Ishikawa (cell line): ENCODE measurements around the gene DARS1.

Experiments
- CEBPB ChIP-seq: IDR thresholded peaks from 2 replicates; pipeline ENCODE4 v1.6.1; 2012
- CREB1 ChIP-seq: IDR thresholded peaks from 2 replicates; pipeline ENCODE4 v1.6.1; 2012; ENCODE audit warnings: low read depth
- EGR1 ChIP-seq: IDR thresholded peaks from 2 replicates; pipeline ENCODE4 v1.6.1; 2012
- EP300 ChIP-seq: IDR thresholded peaks from 2 replicates; pipeline ENCODE4 v1.6.1; 2012; ENCODE audit warnings: borderline replicate concordance
- FOXM1 ChIP-seq: IDR thresholded peaks from 2 replicates; pipeline ENCODE4 v1.6.1; 2012; ENCODE audit warnings: low read depth, borderline replicate concordance
- MAX ChIP-seq: IDR thresholded peaks from 2 replicates; pipeline ENCODE4 v1.6.1; 2012
- RAD21 ChIP-seq: IDR thresholded peaks from 2 replicates; pipeline ENCODE4 v1.6.1; 2012; ENCODE audit warnings: low read depth
- TAF1 ChIP-seq: IDR thresholded peaks from 2 replicates; pipeline ENCODE4 v1.6.1; 2012; ENCODE audit warnings: low read depth, mild to moderate bottlenecking
- TEAD4 ChIP-seq: IDR thresholded peaks from 2 replicates; pipeline ENCODE4 v1.6.1; 2012
- USF1 ChIP-seq: IDR thresholded peaks from 2 replicates; pipeline ENCODE4 v1.6.1; 2012
- TF ChIP-seq, protein P1 (sequence below): IDR thresholded peaks from 2 replicates; pipeline ENCODE4 v1.6.1; 2012; ENCODE audit warnings: low read depth, mild to moderate bottlenecking

DNA sequence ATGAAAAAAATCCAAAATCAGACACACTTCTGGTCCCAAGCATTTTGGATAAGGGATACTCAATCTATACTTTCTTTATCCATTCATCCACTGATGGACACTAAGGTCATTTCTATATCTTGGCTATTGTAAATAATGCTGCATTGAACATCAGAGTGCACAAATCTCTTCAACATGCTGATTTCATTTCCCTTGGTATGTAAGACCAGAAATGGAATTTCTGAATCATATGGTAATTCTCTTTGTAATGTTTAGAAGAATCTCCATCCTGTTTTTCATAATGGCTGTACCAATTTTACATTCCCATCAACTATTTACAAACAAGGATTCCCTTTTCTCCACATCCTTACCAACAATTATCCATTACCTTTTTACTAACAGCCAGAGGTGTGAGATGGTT, 75.5 kb downstream of the DARS1 start:
- TF ChIP-seq EP300 = no peak
- TF ChIP-seq MAX = no peak
- no peak for TF ChIP-seq TAF1
- TF ChIP-seq CEBPB = no peak
- no peak for TF ChIP-seq EGR1
- TF ChIP-seq FOXM1 = no peak
- TF ChIP-seq USF1 = no peak
- TF ChIP-seq, protein P1, sequence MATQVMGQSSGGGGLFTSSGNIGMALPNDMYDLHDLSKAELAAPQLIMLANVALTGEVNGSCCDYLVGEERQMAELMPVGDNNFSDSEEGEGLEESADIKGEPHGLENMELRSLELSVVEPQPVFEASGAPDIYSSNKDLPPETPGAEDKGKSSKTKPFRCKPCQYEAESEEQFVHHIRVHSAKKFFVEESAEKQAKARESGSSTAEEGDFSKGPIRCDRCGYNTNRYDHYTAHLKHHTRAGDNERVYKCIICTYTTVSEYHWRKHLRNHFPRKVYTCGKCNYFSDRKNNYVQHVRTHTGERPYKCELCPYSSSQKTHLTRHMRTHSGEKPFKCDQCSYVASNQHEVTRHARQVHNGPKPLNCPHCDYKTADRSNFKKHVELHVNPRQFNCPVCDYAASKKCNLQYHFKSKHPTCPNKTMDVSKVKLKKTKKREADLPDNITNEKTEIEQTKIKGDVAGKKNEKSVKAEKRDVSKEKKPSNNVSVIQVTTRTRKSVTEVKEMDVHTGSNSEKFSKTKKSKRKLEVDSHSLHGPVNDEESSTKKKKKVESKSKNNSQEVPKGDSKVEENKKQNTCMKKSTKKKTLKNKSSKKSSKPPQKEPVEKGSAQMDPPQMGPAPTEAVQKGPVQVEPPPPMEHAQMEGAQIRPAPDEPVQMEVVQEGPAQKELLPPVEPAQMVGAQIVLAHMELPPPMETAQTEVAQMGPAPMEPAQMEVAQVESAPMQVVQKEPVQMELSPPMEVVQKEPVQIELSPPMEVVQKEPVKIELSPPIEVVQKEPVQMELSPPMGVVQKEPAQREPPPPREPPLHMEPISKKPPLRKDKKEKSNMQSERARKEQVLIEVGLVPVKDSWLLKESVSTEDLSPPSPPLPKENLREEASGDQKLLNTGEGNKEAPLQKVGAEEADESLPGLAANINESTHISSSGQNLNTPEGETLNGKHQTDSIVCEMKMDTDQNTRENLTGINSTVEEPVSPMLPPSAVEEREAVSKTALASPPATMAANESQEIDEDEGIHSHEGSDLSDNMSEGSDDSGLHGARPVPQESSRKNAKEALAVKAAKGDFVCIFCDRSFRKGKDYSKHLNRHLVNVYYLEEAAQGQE = no peak
- no peak for TF ChIP-seq CREB1
- TF ChIP-seq RAD21 = no peak
- no peak for TF ChIP-seq TEAD4
